Lung (tissue), 12 donors: ENCODE data around the gene OSMR. TPM values are rescaled to one million over a fixed set of nuclear protein-coding genes. Genes with fewer than 3 reads are reported as not detected.
A peak's percentile ranks its signal among the peaks of the same experiment; 100 is the strongest.

ENCODE experiments used
- ATAC-seq: fragments of 200-7000 bp; cut with Tn5 transposase; one replicate; pipeline ENCODE4 v1.9.1; 2020; ENCODE audit warnings: moderate number of reproducible peaks; ENCODE audit not compliant: insufficient read depth, low FRiP score
- DNase-seq, 3 donors: peaks; one replicate each; pipeline ENCODE4 v3.0.0-alpha.2; 2013 to 2017
- H3K27ac ChIP-seq, 2 donors: one replicate each; pipeline ENCODE4 v1.5.1; 2013; ENCODE audit warnings: mild to moderate bottlenecking in 2 of 2, moderate library complexity in 2 of 2, control low read depth in 1 of 2, inconsistent platforms in 1 of 2, low read depth in 1 of 2, low read length in 1 of 2
- H3K27me3 ChIP-seq, 3 donors: one replicate each; pipeline ENCODE4 v1.5.1; 2013; ENCODE audit warnings: low read length in 2 of 3; ENCODE audit not compliant: control insufficient read depth in 3 of 3, insufficient read depth in 3 of 3
- H3K36me3 ChIP-seq, 4 donors: one replicate each; pipeline ENCODE4 v1.5.1; 2013; ENCODE audit warnings: low read length in 4 of 4, mild to moderate bottlenecking in 1 of 4, moderate library complexity in 1 of 4; ENCODE audit not compliant: control insufficient read depth in 4 of 4, insufficient read depth in 4 of 4
- H3K4me1 ChIP-seq, 5 donors: one replicate each; pipeline ENCODE4 v1.5.1; 2013; ENCODE audit warnings: low read length in 5 of 5, mild to moderate bottlenecking in 2 of 5, moderate library complexity in 1 of 5; ENCODE audit not compliant: control insufficient read depth in 5 of 5, insufficient read depth in 5 of 5
- H3K4me3 ChIP-seq: one replicate; pipeline ENCODE4 v1.5.1; 2013; ENCODE audit warnings: mild to moderate bottlenecking, control low read depth, moderate library complexity
- H3K9ac ChIP-seq, 2 donors: one replicate each; pipeline ENCODE4 v1.5.1; 2013; ENCODE audit warnings: low read length in 2 of 2, control low read depth in 1 of 2; ENCODE audit not compliant: insufficient read depth in 1 of 2
- H3K9me3 ChIP-seq, 4 donors: one replicate each; pipeline ENCODE4 v1.5.1; 2013; ENCODE audit warnings: low read length in 3 of 4, mild to moderate bottlenecking in 1 of 4, moderate library complexity in 1 of 4; ENCODE audit not compliant: control insufficient read depth in 4 of 4, insufficient read depth in 3 of 4
- CTCF ChIP-seq: IDR thresholded peaks from 2 replicates; pipeline ENCODE4 v1.5.1; 2012; ENCODE audit warnings: mild to moderate bottlenecking; ENCODE audit errors: control extremely low read depth, extremely low read depth
- WGBS, 2 donors: extraction: QIAGEN DNeasy Blood & Tissue Kit; methylation state at CpG; one replicate each; pipeline ENCODE4 v1.1.7; 2013; 5-methylcytosine and 5-hydroxymethylcytosine counted together
- polyA plus RNA-seq, 2 donors: library from polyadenylated mRNA; stranded (reverse); fragments of 200-250 nt; gene quantifications; one replicate each; pipeline ENCODE4 v1.2.1, GENCODE V29; 2013
- total RNA-seq, 2 donors: library from RNA; depleted of rRNA in 1 of 2; stranded (reverse); fragments of >200 nt in 1 of 2; gene quantifications; one replicate each; pipeline ENCODE4 v1.2.1, GENCODE V29; 2014 to 2021
- donor health status: control.
- donor health status: control.
- donor health status: Bipolar disorder and iron deficiency.
- donor health status: healthy.
- donor health status: DM: yes; HTN: yes; CAD: no.

OSMR gene
- total and polyA plus RNA-seq, 4 donors: 15.4 to 72.8 (median 57.4) TPM

- 78 to 80% methylated on average over 13 of the region's 13 CpGs for WGBS, 2 donors
- TF ChIP-seq CTCF: no peak
- Histone ChIP-seq H3K9me3 (no peaks in the 10 kb centered on the region), H3K4me1 (peaks cover 3 to 35% (median 10%) of the 10 kb centered on the region in 5 donors), H3K36me3 (no peaks in the 10 kb centered on the region), H3K9ac (no peak overlapping the region), H3K27me3 (no peaks in the 10 kb centered on the region), H3K27ac (no peak overlapping the region), H3K4me3 (no peak overlapping the region)
- ATAC-seq (no peak), DNase-seq (peak in 2 of 3 donors; percentile 47 to 67)
Observed at GRCh38 chr5:38799556-38800377, 46.0 kb upstream of the OSMR start.

DNA sequence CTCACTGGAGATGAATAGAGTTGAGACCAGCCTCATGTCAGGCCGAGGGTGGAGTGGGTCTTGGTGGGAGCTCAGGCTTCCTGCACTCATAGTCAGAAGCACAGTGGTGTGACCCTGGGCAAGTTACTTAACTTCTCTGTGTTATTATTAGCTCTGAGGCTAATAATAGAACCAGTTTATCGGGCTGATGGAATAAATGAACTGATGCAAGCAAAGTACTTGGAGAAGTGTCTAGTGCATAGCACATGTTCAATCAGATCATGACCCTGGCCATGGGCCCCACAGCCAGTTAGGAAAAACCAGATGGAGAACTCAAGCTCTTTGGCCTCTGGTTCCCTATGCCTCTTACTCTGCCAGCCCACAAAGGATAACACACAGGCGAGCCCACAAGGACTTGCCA lies 45.3 kb upstream of the OSMR start:
- ATAC-seq (no peak), DNase-seq (peak in 2 of 3 donors; percentile 43 to 59)
- WGBS, 2 donors: 63 to 67% methylated on average over 3 of the region's 3 CpGs
- H3K27ac ChIP-seq: no peak overlapping the region
- H3K36me3 ChIP-seq: no peaks in the 10 kb centered on the region
- H3K9me3 ChIP-seq: no peaks in the 10 kb centered on the region
- no peak for TF ChIP-seq CTCF
- H3K9ac ChIP-seq: no peak overlapping the region
- no peaks in the 10 kb centered on the region for H3K27me3 ChIP-seq
- no peak overlapping the region for H3K4me3 ChIP-seq
- H3K4me1 ChIP-seq: peaks cover 3 to 35% (median 9%) of the 10 kb centered on the region in 5 donors

- TF ChIP-seq CTCF: no peak
Observed at GRCh38 chr5:38802125-38802524, 43.7 kb upstream of the OSMR start.

More at GRCh38 chr5:38802125-38802524, 43.7 kb upstream of the OSMR start:
- H3K4me3 ChIP-seq: no peak overlapping the region
- peaks cover 3 to 42% (median 9%) of the 10 kb centered on the region in 5 donors for H3K4me1 ChIP-seq
- 93 to 96% methylated on average over 4 of the region's 4 CpGs for WGBS, 2 donors
- H3K27ac ChIP-seq: no peak overlapping the region
- no peaks in the 10 kb centered on the region for H3K36me3 ChIP-seq
- H3K9me3 ChIP-seq: no peaks in the 10 kb centered on the region
- no peaks in the 10 kb centered on the region for H3K27me3 ChIP-seq
- DNase-seq (no peak), ATAC-seq (no peak)
- no peak overlapping the region for H3K9ac ChIP-seq
